ENCODE measurements around the gene CYP46A1. TPM values are rescaled to one million over a fixed set of nuclear protein-coding genes. Genes with fewer than 3 reads are reported as not detected.

Gene CYP46A1
- total RNA-seq, 1 experiment from 2014 or later, result 0.36 TPM

DNA sequence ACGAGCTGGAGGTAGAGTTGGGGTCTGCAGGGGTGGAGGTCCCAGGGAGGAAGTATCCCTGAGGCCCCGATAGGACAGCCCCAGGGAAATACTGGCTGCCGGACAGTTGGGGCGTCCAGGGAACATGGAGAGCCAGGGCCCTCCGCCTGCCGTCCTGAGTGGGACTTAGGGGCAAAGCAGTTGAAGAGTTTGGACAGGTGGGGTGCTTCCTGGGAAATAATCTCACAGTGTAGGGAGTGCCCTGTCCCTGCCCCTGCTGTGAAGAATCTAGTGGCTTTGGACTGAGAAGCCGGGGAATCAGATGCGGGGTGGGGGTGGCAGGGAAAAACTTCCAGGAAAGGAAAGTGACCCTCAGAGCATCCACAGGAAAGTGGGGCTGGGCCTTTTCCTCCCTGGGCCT lies 49.0 kb upstream of the CYP46A1 start:
- ChIA-PET POLR2A (no interaction called here), CTCF (no interaction called here)
- no peaks in the 10 kb centered on the region for H3K27me3 ChIP-seq (ENCODE audit: control insufficient read depth, insufficient read depth, low read length)
- intact Hi-C loops (cut with micrococcal nuclease; ENCODE audit: unreplicated experiment) (no loop called here), in situ Hi-C loops (cut with HindIII; ENCODE audit: low pct_unique_long_range_greater_than_20kb, low sequenced_read_pairs) (no loop called here)
- DNase-seq (ENCODE audit: low read depth, low spot score), result no peak
- no peaks in the 10 kb centered on the region; the same call in 1 of the 2 replicates for H3K4me1 ChIP-seq (ENCODE audit: control insufficient read depth, insufficient read depth, low read length)
- no peaks in the 10 kb centered on the region for H3K36me3 ChIP-seq (ENCODE audit: control insufficient read depth, insufficient read depth, low read length)
- H3K27ac ChIP-seq (ENCODE audit: low read length), result no peak overlapping the region
- TF ChIP-seq POLR2AphosphoS5 (IDR thresholded peaks at IDR 0.05; ENCODE audit: low read depth, low read length) (no peak), SIN3A (IDR thresholded peaks at IDR 0.05; ENCODE audit: borderline replicate concordance, insufficient read depth, low read depth, low read length) (no peak), CTCF (IDR thresholded peaks at IDR 0.05) (no peak), TCF7L2 (IDR thresholded peaks at IDR 0.05; ENCODE audit: low read depth, low read length) (no peak)
- TF ChIP-seq, protein P1, sequence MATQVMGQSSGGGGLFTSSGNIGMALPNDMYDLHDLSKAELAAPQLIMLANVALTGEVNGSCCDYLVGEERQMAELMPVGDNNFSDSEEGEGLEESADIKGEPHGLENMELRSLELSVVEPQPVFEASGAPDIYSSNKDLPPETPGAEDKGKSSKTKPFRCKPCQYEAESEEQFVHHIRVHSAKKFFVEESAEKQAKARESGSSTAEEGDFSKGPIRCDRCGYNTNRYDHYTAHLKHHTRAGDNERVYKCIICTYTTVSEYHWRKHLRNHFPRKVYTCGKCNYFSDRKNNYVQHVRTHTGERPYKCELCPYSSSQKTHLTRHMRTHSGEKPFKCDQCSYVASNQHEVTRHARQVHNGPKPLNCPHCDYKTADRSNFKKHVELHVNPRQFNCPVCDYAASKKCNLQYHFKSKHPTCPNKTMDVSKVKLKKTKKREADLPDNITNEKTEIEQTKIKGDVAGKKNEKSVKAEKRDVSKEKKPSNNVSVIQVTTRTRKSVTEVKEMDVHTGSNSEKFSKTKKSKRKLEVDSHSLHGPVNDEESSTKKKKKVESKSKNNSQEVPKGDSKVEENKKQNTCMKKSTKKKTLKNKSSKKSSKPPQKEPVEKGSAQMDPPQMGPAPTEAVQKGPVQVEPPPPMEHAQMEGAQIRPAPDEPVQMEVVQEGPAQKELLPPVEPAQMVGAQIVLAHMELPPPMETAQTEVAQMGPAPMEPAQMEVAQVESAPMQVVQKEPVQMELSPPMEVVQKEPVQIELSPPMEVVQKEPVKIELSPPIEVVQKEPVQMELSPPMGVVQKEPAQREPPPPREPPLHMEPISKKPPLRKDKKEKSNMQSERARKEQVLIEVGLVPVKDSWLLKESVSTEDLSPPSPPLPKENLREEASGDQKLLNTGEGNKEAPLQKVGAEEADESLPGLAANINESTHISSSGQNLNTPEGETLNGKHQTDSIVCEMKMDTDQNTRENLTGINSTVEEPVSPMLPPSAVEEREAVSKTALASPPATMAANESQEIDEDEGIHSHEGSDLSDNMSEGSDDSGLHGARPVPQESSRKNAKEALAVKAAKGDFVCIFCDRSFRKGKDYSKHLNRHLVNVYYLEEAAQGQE (IDR thresholded peaks at IDR 0.05; ENCODE audit: insufficient read depth in 1 of 2, low read depth in 2 of 2, low read length in 1 of 2), result no peak
- no TSS peak for BruUV-seq (replicated peaks)
- no peak overlapping the region for H3K4me3 ChIP-seq (ENCODE audit: low read depth in 2 of 2, low read length in 2 of 2)
- ATAC-seq, result no peak
- no peaks in the 10 kb centered on the region for H3K9me3 ChIP-seq (ENCODE audit: control insufficient read depth, insufficient read depth, low read depth, low read length)

- intact Hi-C loops (cut with micrococcal nuclease; ENCODE audit: unreplicated experiment) (no loop called here), in situ Hi-C loops (cut with HindIII; ENCODE audit: low pct_unique_long_range_greater_than_20kb, low sequenced_read_pairs) (no loop called here)
- Histone ChIP-seq H3K4me3 (ENCODE audit: low read depth in 2 of 2, low read length in 2 of 2) (no peak overlapping the region), H3K4me1 (ENCODE audit: control insufficient read depth, insufficient read depth, low read length) (no peaks in the 10 kb centered on the region; the same call in 1 of the 2 replicates), H3K36me3 (ENCODE audit: control insufficient read depth, insufficient read depth, low read length) (no peaks in the 10 kb centered on the region), H3K9me3 (ENCODE audit: control insufficient read depth, insufficient read depth, low read depth, low read length) (no peaks in the 10 kb centered on the region), H3K27ac (ENCODE audit: low read length) (no peak overlapping the region), H3K27me3 (ENCODE audit: control insufficient read depth, insufficient read depth, low read length) (no peaks in the 10 kb centered on the region)
- TF ChIP-seq POLR2AphosphoS5 (IDR thresholded peaks at IDR 0.05; ENCODE audit: low read depth, low read length) (no peak), TCF7L2 (IDR thresholded peaks at IDR 0.05; ENCODE audit: low read depth, low read length) (no peak), CTCF (IDR thresholded peaks at IDR 0.05) (no peak), SIN3A (IDR thresholded peaks at IDR 0.05; ENCODE audit: borderline replicate concordance, insufficient read depth, low read depth, low read length) (no peak)
- TF ChIP-seq, protein P1 (IDR thresholded peaks at IDR 0.05; ENCODE audit: insufficient read depth in 1 of 2, low read depth in 2 of 2, low read length in 1 of 2), result no peak
- ChIA-PET POLR2A (no interaction called here), CTCF (no interaction called here)
- DNase-seq (ENCODE audit: low read depth, low spot score) (no peak), ATAC-seq (no peak)
- BruUV-seq (replicated peaks), result no TSS peak
These were observed 47.6 kb upstream of the CYP46A1 start for GRCh38 chr14:99636487-99636886.

Data from Panc1 (cell line).